Stomach (tissue), 4 donors: ENCODE results near the gene DNASE1L2.

Source experiments
- EP300 ChIP-seq: sonication (generic); formaldehyde crosslinking; IDR thresholded peaks from one replicate; pipeline ENCODE4 v1.6.1; 2017; ENCODE audit warnings: antibody characterized with exemption
- POLR2A ChIP-seq, 4 donors: fragments of 450-650 bp; IDR thresholded peaks; one replicate each; pipeline ENCODE4 v1.6.1; 2016; ENCODE audit warnings: antibody characterized with exemption in 4 of 4, control low read depth in 2 of 4, mild to moderate bottlenecking in 1 of 4, moderate library complexity in 1 of 4
- POLR2AphosphoS5 ChIP-seq, 3 donors: sonication (generic); formaldehyde crosslinking; IDR thresholded peaks; one replicate each; pipeline ENCODE4 v1.6.1; 2016; ENCODE audit warnings: antibody characterized with exemption in 3 of 3
- TF ChIP-seq, protein P1 (sequence below), 7 experiments: fragments of 450-650 bp in 4 of 7; fragments of 200-600 bp in 3 of 7; sonication (generic) in 3 of 7; IDR thresholded peaks; one replicate each; pipeline ENCODE4 v1.5.1; 2016 to 2019; ENCODE audit warnings: antibody characterized with exemption in 7 of 7, control low read depth in 2 of 7, mild to moderate bottlenecking in 1 of 7

DNA sequence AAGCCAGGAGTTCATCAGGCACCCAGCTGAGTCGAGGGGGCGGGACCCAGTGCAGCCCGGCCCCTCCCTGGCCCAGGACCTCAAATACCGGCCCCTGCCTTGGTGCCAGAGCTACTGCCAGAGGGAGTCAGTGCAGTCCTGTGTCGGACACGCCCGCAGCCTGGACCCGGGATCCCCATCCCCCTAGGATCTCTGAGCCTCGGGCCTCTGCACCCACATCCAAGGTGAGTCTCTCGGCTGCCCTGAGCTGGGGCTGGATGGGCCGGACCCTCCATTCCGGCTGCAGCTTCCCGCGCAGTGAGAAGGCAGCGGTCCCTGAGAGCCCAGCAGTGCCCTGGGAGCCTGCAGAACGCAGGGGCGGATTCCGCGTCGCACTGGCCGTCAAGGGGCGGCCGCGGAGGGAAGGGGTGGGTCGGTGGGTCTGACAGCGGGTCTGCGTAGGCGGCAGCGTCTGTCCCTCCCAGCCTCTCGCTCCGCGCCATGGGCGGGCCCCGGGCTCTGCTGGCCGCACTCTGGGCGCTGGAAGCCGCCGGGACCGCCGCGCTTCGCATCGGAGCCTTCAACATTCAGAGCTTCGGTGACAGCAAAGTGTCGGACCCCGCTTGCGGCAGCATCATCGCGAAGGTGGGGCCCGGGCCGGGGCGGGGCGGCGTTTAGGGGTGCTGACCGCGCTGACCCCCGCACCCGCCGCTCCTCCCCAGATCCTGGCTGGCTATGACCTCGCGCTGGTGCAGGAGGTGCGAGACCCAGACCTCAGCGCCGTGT lies at the start of gene DNASE1L2:
- TF ChIP-seq, protein P1, sequence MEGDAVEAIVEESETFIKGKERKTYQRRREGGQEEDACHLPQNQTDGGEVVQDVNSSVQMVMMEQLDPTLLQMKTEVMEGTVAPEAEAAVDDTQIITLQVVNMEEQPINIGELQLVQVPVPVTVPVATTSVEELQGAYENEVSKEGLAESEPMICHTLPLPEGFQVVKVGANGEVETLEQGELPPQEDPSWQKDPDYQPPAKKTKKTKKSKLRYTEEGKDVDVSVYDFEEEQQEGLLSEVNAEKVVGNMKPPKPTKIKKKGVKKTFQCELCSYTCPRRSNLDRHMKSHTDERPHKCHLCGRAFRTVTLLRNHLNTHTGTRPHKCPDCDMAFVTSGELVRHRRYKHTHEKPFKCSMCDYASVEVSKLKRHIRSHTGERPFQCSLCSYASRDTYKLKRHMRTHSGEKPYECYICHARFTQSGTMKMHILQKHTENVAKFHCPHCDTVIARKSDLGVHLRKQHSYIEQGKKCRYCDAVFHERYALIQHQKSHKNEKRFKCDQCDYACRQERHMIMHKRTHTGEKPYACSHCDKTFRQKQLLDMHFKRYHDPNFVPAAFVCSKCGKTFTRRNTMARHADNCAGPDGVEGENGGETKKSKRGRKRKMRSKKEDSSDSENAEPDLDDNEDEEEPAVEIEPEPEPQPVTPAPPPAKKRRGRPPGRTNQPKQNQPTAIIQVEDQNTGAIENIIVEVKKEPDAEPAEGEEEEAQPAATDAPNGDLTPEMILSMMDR (IDR thresholded peaks at IDR 0.05): no peak
- TF ChIP-seq POLR2A (IDR thresholded peaks at IDR 0.05): no peak
- TF ChIP-seq POLR2AphosphoS5 (IDR thresholded peaks at IDR 0.05): no peak
- TF ChIP-seq EP300: no peak
